K562 (cell line): ENCODE measurements around the gene IRGM.

Experiments
- BCOR ChIP-seq: fragments of 450-650 bp; IDR thresholded peaks from 2 replicates; pipeline ENCODE4 v1.6.1; 2016
- BHLHE40 ChIP-seq: IDR thresholded peaks from 2 replicates; pipeline ENCODE4 v1.6.1; 2011; ENCODE audit warnings: low read length, improper control_type of control experiment
- CTCF ChIP-seq, 3 experiments: IDR thresholded peaks in 2 of 3; conservative IDR thresholded peaks in 1 of 3; 2 replicates each; pipeline ENCODE4 v1.5.1; 2011 to 2012; ENCODE audit warnings: low read length in 3 of 3, mild to moderate bottlenecking in 3 of 3, control low read depth in 2 of 3, improper control_type of control experiment in 1 of 3, inconsistent platforms in 1 of 3, low read depth in 1 of 3, mixed read lengths in 1 of 3, moderate library complexity in 1 of 3; ENCODE audit not compliant: insufficient read depth in 2 of 3
- MAX ChIP-seq: sonication (generic); formaldehyde crosslinking; IDR thresholded peaks from 2 replicates; pipeline ENCODE4 v1.9.0; 2022; ENCODE audit warnings: mild to moderate bottlenecking, missing genetic modification reagents
- NFYB ChIP-seq: IDR thresholded peaks from 2 replicates; pipeline ENCODE4 v1.6.1; 2011; ENCODE audit warnings: mild to moderate bottlenecking, moderate library complexity; ENCODE audit not compliant: insufficient read length; ENCODE audit errors: extremely low read depth
- NONO ChIP-seq, 2 experiments: fragments of 200-400 bp in 1 of 2; fragments of 450-650 bp in 1 of 2; formaldehyde crosslinking in 1 of 2; IDR thresholded peaks; 2 replicates each; pipeline ENCODE4 v1.6.1; 2017; ENCODE audit warnings: low read depth in 2 of 2, mild to moderate bottlenecking in 2 of 2, moderate library complexity in 2 of 2, low read length in 1 of 2
- NR1H2 ChIP-seq: sonication (generic); formaldehyde crosslinking; IDR thresholded peaks from 2 replicates; pipeline ENCODE4 v1.4.0; 2020; ENCODE audit warnings: mild to moderate bottlenecking, missing genetic modification reagents
- POLR2AphosphoS5 ChIP-seq: IDR thresholded peaks from 2 replicates; pipeline ENCODE4 v1.6.1; 2011; ENCODE audit warnings: mild to moderate bottlenecking, low read depth, low read length, moderate library complexity; ENCODE audit not compliant: control insufficient read depth, insufficient read depth
- TARDBP ChIP-seq: fragments of 450-650 bp; IDR thresholded peaks from 2 replicates; pipeline ENCODE4 v1.6.1; 2016
- USF2 ChIP-seq: sonication (generic); formaldehyde crosslinking; IDR thresholded peaks from 2 replicates; pipeline ENCODE4 v1.5.0; 2020; ENCODE audit warnings: missing genetic modification reagents
- ZBTB11 ChIP-seq, 3 experiments: fragments of 200-800 bp in 1 of 3; fragments of 250-450 bp in 1 of 3; fragments of 450-650 bp in 1 of 3; sonication (Bioruptor Pico) in 1 of 3; sonication (Bioruptor generic) in 1 of 3; formaldehyde crosslinking in 1 of 3; IDR thresholded peaks; 2 replicates each; pipeline versions ENCODE4 v1.6.1 to v1.8.0; 2016 to 2022; ENCODE audit warnings: mild to moderate bottlenecking in 2 of 3, missing genetic modification characterization in 2 of 3, missing compliant biosample characterization in 1 of 3, moderate library complexity in 1 of 3
- ZNF121 ChIP-seq: sonication (generic); formaldehyde crosslinking; conservative IDR thresholded peaks from 2 replicates; pipeline ENCODE4 v1.8.0; 2022; ENCODE audit warnings: missing genetic modification reagents
- ZNF282 ChIP-seq: sonication (generic); formaldehyde crosslinking; IDR thresholded peaks from 2 replicates; pipeline ENCODE4 v1.8.1; 2023; ENCODE audit warnings: missing genetic modification reagents

DNA sequence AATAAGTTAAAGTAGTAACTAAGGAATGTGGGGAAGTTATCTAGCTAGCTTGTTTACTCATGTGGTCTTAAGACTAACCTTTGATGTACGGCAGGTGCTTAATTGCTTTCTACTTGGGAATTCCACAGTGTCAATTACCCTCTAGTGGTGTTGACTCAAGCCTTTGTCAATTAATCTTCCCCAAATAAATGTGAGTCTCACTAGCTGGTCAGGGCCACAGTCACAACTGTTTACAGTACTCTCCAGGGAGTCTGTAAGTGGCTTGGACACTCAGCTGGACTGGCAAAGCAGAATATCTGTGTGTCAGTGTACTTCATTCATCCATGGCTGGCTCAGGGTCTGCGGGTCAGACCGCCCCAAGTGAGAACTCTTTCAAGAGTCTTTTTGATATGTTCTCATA lies 37.0 kb upstream of the IRGM start:
- TF ChIP-seq ZNF121 (no peak), MAX (CRISPR knock-in tag) (no peak), NONO (IDR thresholded peaks at IDR 0.05; ENCODE audit: low read depth in 2 of 2, low read length in 1 of 2) (no peak), ZBTB11 (CRISPR knock-in tag; IDR thresholded peaks at IDR 0.05) (no peak), BCOR (no peak), POLR2AphosphoS5 (no peak), ZNF282 (CRISPR knock-in tag) (no peak), TARDBP (no peak), BHLHE40 (no peak), USF2 (CRISPR knock-in tag) (no peak), CTCF (IDR thresholded peaks at IDR 0.05 in 2 of 3, conservative IDR thresholded peaks at IDR 0.05 in 1 of 3; ENCODE audit: insufficient read depth in 2 of 3, low read depth in 1 of 3, low read length in 3 of 3) (no peak), NFYB (no peak), NR1H2 (CRISPR knock-in tag) (no peak)
